ENCODE results near the gene SLC9C1.

The SLC9C1 gene

GRCh38 chr3:112133626-112134334 lies 160.2 kb downstream of the SLC9C1 start:
- Histone ChIP-seq H3K36me3 (ENCODE audit: insufficient read depth, low read length) (peaks cover 19% of the 10 kb centered on the region), H3K4me1 (ENCODE audit: insufficient read depth, low read length, severe bottlenecking) (peaks cover 74% of the 10 kb centered on the region), H3K9me3 (ENCODE audit: low read length) (no peaks in the 10 kb centered on the region), H3K9ac (ENCODE audit: low read length) (peak overlapping the region; percentile 96), H3K27ac (ENCODE audit: low read depth, low read length, poor library complexity, severe bottlenecking) (peak overlapping the region; percentile 94), H3K9me2 (ENCODE audit: low read depth, low read length) (no peaks in the 10 kb centered on the region), H3F3A (ENCODE audit: insufficient read depth, low read length) (peaks cover 14% of the 10 kb centered on the region), H4K20me1 (ENCODE audit: insufficient read depth, low read length) (no peaks in the 10 kb centered on the region), H3K4me3 (ENCODE audit: low read depth, low read length, poor library complexity, severe bottlenecking) (peak overlapping the region; percentile 90), H3K79me2 (ENCODE audit: insufficient read depth, low read length) (peaks cover 26% of the 10 kb centered on the region), H3K4me2 (ENCODE audit: low read length) (peak overlapping the region; percentile 90), H2AFZ (ENCODE audit: low read length) (no peak overlapping the region), H3K27me3 (ENCODE audit: insufficient read depth, low read length) (no peaks in the 10 kb centered on the region)
- TF ChIP-seq EZH2 (IDR thresholded peaks at IDR 0.05; ENCODE audit: borderline replicate concordance, low read length) (no peak), CTCF (IDR thresholded peaks at IDR 0.05; ENCODE audit: low read length) (no peak)

- H3K27me3 ChIP-seq (ENCODE audit: insufficient read depth, low read length), result no peaks in the 10 kb centered on the region
- no peaks in the 10 kb centered on the region for H4K20me1 ChIP-seq (ENCODE audit: insufficient read depth, low read length)
- peaks cover 14% of the 10 kb centered on the region for H3F3A ChIP-seq (ENCODE audit: insufficient read depth, low read length)
- H3K9me2 ChIP-seq (ENCODE audit: low read depth, low read length), result no peaks in the 10 kb centered on the region
- H3K4me1 ChIP-seq (ENCODE audit: insufficient read depth, low read length, severe bottlenecking), result peaks cover 78% of the 10 kb centered on the region
- peaks cover 27% of the 10 kb centered on the region for H3K36me3 ChIP-seq (ENCODE audit: insufficient read depth, low read length)
- H2AFZ ChIP-seq (ENCODE audit: low read length), result no peak within 1 kb of the TSS
- H3K4me2 ChIP-seq (ENCODE audit: low read length), result peak within 1 kb of the TSS; percentile 90
- no peaks in the 10 kb centered on the region for H3K9me3 ChIP-seq (ENCODE audit: low read length)
- H3K27ac ChIP-seq (ENCODE audit: low read depth, low read length, poor library complexity, severe bottlenecking), result peak within 1 kb of the TSS; percentile 94
- peaks cover 34% of the 10 kb centered on the region for H3K79me2 ChIP-seq (ENCODE audit: insufficient read depth, low read length)
- H3K9ac ChIP-seq (ENCODE audit: low read length), result peak within 1 kb of the TSS; percentile 96
- H3K4me3 ChIP-seq (ENCODE audit: low read depth, low read length, poor library complexity, severe bottlenecking), result peak within 1 kb of the TSS; percentile 90
- TF ChIP-seq CTCF (IDR thresholded peaks at IDR 0.05; ENCODE audit: low read length) (no peak), EZH2 (IDR thresholded peaks at IDR 0.05; ENCODE audit: borderline replicate concordance, low read length) (no peak)
Observed at GRCh38 chr3:112132975-112133448, 161.0 kb downstream of the SLC9C1 start, which contains the start of gene GCSAM. TSS of gene GCSAM (minus strand) at chr3:112133248. CDS start at chr3:112133120, 128 bp downstream.

- no peaks in the 10 kb centered on the region for H3K9me3 ChIP-seq (ENCODE audit: low read length)
- TF ChIP-seq EZH2 (IDR thresholded peaks at IDR 0.05; ENCODE audit: borderline replicate concordance, low read length), result no peak
- TF ChIP-seq CTCF (IDR thresholded peaks at IDR 0.05; ENCODE audit: low read length), result no peak
- H3K9me2 ChIP-seq (ENCODE audit: low read depth, low read length), result no peaks in the 10 kb centered on the region
- no peaks in the 10 kb centered on the region for H4K20me1 ChIP-seq (ENCODE audit: insufficient read depth, low read length)
- H2AFZ ChIP-seq (ENCODE audit: low read length), result no peak overlapping the region
- peak overlapping the region; percentile 90 for H3K4me2 ChIP-seq (ENCODE audit: low read length)
- peak overlapping the region; percentile 90 for H3K4me3 ChIP-seq (ENCODE audit: low read depth, low read length, poor library complexity, severe bottlenecking)
- H3K27ac ChIP-seq (ENCODE audit: low read depth, low read length, poor library complexity, severe bottlenecking), result peak overlapping the region; percentile 94
- peaks cover 31% of the 10 kb centered on the region for H3K36me3 ChIP-seq (ENCODE audit: insufficient read depth, low read length)
- H3K27me3 ChIP-seq (ENCODE audit: insufficient read depth, low read length), result no peaks in the 10 kb centered on the region
- peaks cover 38% of the 10 kb centered on the region for H3K79me2 ChIP-seq (ENCODE audit: insufficient read depth, low read length)
- peaks cover 14% of the 10 kb centered on the region for H3F3A ChIP-seq (ENCODE audit: insufficient read depth, low read length)
- H3K9ac ChIP-seq (ENCODE audit: low read length), result peak overlapping the region; percentile 96
- peaks cover 78% of the 10 kb centered on the region for H3K4me1 ChIP-seq (ENCODE audit: insufficient read depth, low read length, severe bottlenecking)
Observed at GRCh38 chr3:112132554-112132953, 161.5 kb downstream of the SLC9C1 start.

Data from OCI-LY1 (cell line).